Muscle layer of colon (tissue), 2 donors: ENCODE measurements around the gene DGKH.

ENCODE experiments used
- H3K27ac ChIP-seq: one replicate; pipeline ENCODE4 v1.7.0; 2013; ENCODE audit warnings: low read depth, mild to moderate bottlenecking, low read length, moderate library complexity
- H3K27me3 ChIP-seq, 2 donors: one replicate each; pipeline ENCODE4 v1.7.0; 2013; ENCODE audit warnings: low read length in 2 of 2, mild to moderate bottlenecking in 2 of 2; ENCODE audit not compliant: insufficient read depth in 2 of 2, control insufficient read depth in 1 of 2
- H3K36me3 ChIP-seq: one replicate; pipeline ENCODE4 v1.7.0; 2013; ENCODE audit warnings: mild to moderate bottlenecking, low read length; ENCODE audit not compliant: insufficient read depth
- H3K4me1 ChIP-seq: one replicate; pipeline ENCODE4 v1.7.0; 2013; ENCODE audit warnings: mild to moderate bottlenecking, low read length; ENCODE audit not compliant: insufficient read depth
- H3K4me3 ChIP-seq, 2 donors: one replicate each; pipeline ENCODE4 v1.7.0; 2013; ENCODE audit warnings: low read length in 2 of 2, low read depth in 1 of 2, mild to moderate bottlenecking in 1 of 2, moderate library complexity in 1 of 2
- H3K9ac ChIP-seq: one replicate; pipeline ENCODE4 v1.7.0; 2013; ENCODE audit warnings: low read length
- H3K9me3 ChIP-seq: one replicate; pipeline ENCODE4 v1.7.0; 2013; ENCODE audit warnings: mild to moderate bottlenecking, low read length
- donor health status: abdominal sarcoma.
- donor health status: Adenocarcinoma of cecum.

The DGKH gene

GRCh38 chr13:42043676-42044075 is 4.8 kb upstream of the DGKH start:
- Histone ChIP-seq H3K36me3 (no peaks in the 10 kb centered on the region), H3K9me3 (no peaks in the 10 kb centered on the region), H3K9ac (no peak overlapping the region), H3K27ac (no peak overlapping the region), H3K4me1 (peaks cover 17% of the 10 kb centered on the region), H3K4me3 (no peak overlapping the region), H3K27me3 (no peaks in the 10 kb centered on the region)

GRCh38 chr13:42046448-42046847 is 2.0 kb upstream of the DGKH start:
- Histone ChIP-seq H3K36me3 (no peaks in the 10 kb centered on the region), H3K4me1 (peaks cover 11% of the 10 kb centered on the region), H3K27me3 (no peaks in the 10 kb centered on the region), H3K9ac (no peak overlapping the region), H3K9me3 (no peaks in the 10 kb centered on the region), H3K27ac (no peak overlapping the region), H3K4me3 (no peak overlapping the region)

GRCh38 chr13:42047561-42048341 is 697 bp upstream of the DGKH start:
- H3K27ac ChIP-seq = peak overlapping the region; percentile 74
- peaks cover 3% of the 10 kb centered on the region for H3K4me1 ChIP-seq
- H3K4me3 ChIP-seq = peak overlapping the region; percentile 75 to 81
- H3K27me3 ChIP-seq = no peaks in the 10 kb centered on the region
- no peaks in the 10 kb centered on the region for H3K9me3 ChIP-seq
- H3K36me3 ChIP-seq = no peaks in the 10 kb centered on the region
- H3K9ac ChIP-seq = peak overlapping the region; percentile 46

GRCh38 chr13:42048684-42049453 is 421 bp downstream of the DGKH start:
- peak overlapping the region; percentile 91 for H3K27ac ChIP-seq
- peak overlapping the region; percentile 81 to 91 for H3K4me3 ChIP-seq
- no peaks in the 10 kb centered on the region for H3K27me3 ChIP-seq
- H3K4me1 ChIP-seq = peaks cover 3% of the 10 kb centered on the region
- H3K36me3 ChIP-seq = no peaks in the 10 kb centered on the region
- peak overlapping the region; percentile 79 for H3K9ac ChIP-seq
- H3K9me3 ChIP-seq = no peaks in the 10 kb centered on the region

- Histone ChIP-seq H3K36me3 (no peaks in the 10 kb centered on the region), H3K9ac (peak overlapping the region; percentile 79), H3K9me3 (no peaks in the 10 kb centered on the region), H3K27ac (peak overlapping the region; percentile 91), H3K27me3 (no peaks in the 10 kb centered on the region), H3K4me1 (peaks cover 3% of the 10 kb centered on the region), H3K4me3 (peak overlapping the region; percentile 65 to 91)
Measured at GRCh38 chr13:42049454-42049813, 986 bp downstream of the DGKH start.

- H3K27ac ChIP-seq = no peak overlapping the region
- H3K9me3 ChIP-seq = peaks cover 5% of the 10 kb centered on the region
- H3K9ac ChIP-seq = no peak overlapping the region
- no peak overlapping the region for H3K4me3 ChIP-seq
- H3K36me3 ChIP-seq = no peaks in the 10 kb centered on the region
- peaks cover 10% of the 10 kb centered on the region for H3K4me1 ChIP-seq
- H3K27me3 ChIP-seq = no peaks in the 10 kb centered on the region
Measured at GRCh38 chr13:42054798-42055499, 6.5 kb downstream of the DGKH start.

- Histone ChIP-seq H3K27me3 (no peaks in the 10 kb centered on the region), H3K9me3 (peaks cover 5% of the 10 kb centered on the region), H3K9ac (no peak overlapping the region), H3K27ac (no peak overlapping the region), H3K36me3 (no peaks in the 10 kb centered on the region), H3K4me1 (peaks cover 10% of the 10 kb centered on the region), H3K4me3 (no peak overlapping the region)
Measured at GRCh38 chr13:42055500-42056085, 7.1 kb downstream of the DGKH start.

- Histone ChIP-seq H3K4me3 (no peak overlapping the region), H3K9ac (no peak overlapping the region), H3K27me3 (no peaks in the 10 kb centered on the region), H3K27ac (no peak overlapping the region), H3K36me3 (no peaks in the 10 kb centered on the region), H3K4me1 (peaks cover 10% of the 10 kb centered on the region), H3K9me3 (peaks cover 5% of the 10 kb centered on the region)
Measured at GRCh38 chr13:42056146-42056545, 7.7 kb downstream of the DGKH start.

- H3K9ac ChIP-seq = no peak overlapping the region
- H3K36me3 ChIP-seq = no peaks in the 10 kb centered on the region
- H3K4me3 ChIP-seq = no peak overlapping the region
- H3K9me3 ChIP-seq = peaks cover 5% of the 10 kb centered on the region
- H3K27me3 ChIP-seq = no peaks in the 10 kb centered on the region
- no peak overlapping the region for H3K27ac ChIP-seq
- H3K4me1 ChIP-seq = peaks cover 10% of the 10 kb centered on the region
Measured at GRCh38 chr13:42056583-42056982, 8.1 kb downstream of the DGKH start.

- H3K27me3 ChIP-seq = no peaks in the 10 kb centered on the region
- no peak overlapping the region for H3K9ac ChIP-seq
- H3K4me3 ChIP-seq = no peak overlapping the region
- H3K27ac ChIP-seq = no peak overlapping the region
- peaks cover 5% of the 10 kb centered on the region for H3K9me3 ChIP-seq
- H3K4me1 ChIP-seq = peaks cover 10% of the 10 kb centered on the region
- H3K36me3 ChIP-seq = no peaks in the 10 kb centered on the region
Measured at GRCh38 chr13:42057918-42058530, 9.6 kb downstream of the DGKH start.

- Histone ChIP-seq H3K4me1 (no peaks in the 10 kb centered on the region), H3K27ac (no peak overlapping the region), H3K4me3 (no peak overlapping the region), H3K27me3 (no peaks in the 10 kb centered on the region), H3K9ac (no peak overlapping the region), H3K9me3 (peaks cover 5% of the 10 kb centered on the region), H3K36me3 (no peaks in the 10 kb centered on the region)
Measured at GRCh38 chr13:42061943-42062342, 13.5 kb downstream of the DGKH start.
